Adipocyte (in vitro differentiated cells): Measurements from ENCODE around the gene USB1.

Experiments used
- DNase-seq: peaks from one replicate; pipeline ENCODE4 v3.0.0-alpha.2; 2015; ENCODE audit warnings: low read depth
- H3K27me3 ChIP-seq: replicated peaks from 2 replicates; pipeline ENCODE4 v1.7.0; 2013; ENCODE audit warnings: mild to moderate bottlenecking, low read length, moderate library complexity; ENCODE audit not compliant: control insufficient read depth, insufficient read depth
- H3K36me3 ChIP-seq: 2 replicates; pipeline ENCODE4 v1.7.0; 2013; ENCODE audit warnings: low read length, mild to moderate bottlenecking, moderate library complexity; ENCODE audit not compliant: control insufficient read depth, insufficient read depth, severe bottlenecking
- H3K4me1 ChIP-seq: 2 replicates; pipeline ENCODE4 v1.7.0; 2013; ENCODE audit warnings: mild to moderate bottlenecking, low read length, moderate library complexity; ENCODE audit not compliant: control insufficient read depth, insufficient read depth
- H3K4me3 ChIP-seq: 2 replicates; pipeline ENCODE4 v1.7.0; 2013; ENCODE audit warnings: mild to moderate bottlenecking, low read length, moderate library complexity
- H3K9ac ChIP-seq: 2 replicates; pipeline ENCODE4 v1.7.0; 2013; ENCODE audit warnings: mild to moderate bottlenecking, low read length, moderate library complexity
- H3K9me3 ChIP-seq: 2 replicates; pipeline ENCODE4 v1.7.0; 2013; ENCODE audit warnings: mild to moderate bottlenecking, low read length, moderate library complexity; ENCODE audit not compliant: control insufficient read depth

Gene USB1

DNA sequence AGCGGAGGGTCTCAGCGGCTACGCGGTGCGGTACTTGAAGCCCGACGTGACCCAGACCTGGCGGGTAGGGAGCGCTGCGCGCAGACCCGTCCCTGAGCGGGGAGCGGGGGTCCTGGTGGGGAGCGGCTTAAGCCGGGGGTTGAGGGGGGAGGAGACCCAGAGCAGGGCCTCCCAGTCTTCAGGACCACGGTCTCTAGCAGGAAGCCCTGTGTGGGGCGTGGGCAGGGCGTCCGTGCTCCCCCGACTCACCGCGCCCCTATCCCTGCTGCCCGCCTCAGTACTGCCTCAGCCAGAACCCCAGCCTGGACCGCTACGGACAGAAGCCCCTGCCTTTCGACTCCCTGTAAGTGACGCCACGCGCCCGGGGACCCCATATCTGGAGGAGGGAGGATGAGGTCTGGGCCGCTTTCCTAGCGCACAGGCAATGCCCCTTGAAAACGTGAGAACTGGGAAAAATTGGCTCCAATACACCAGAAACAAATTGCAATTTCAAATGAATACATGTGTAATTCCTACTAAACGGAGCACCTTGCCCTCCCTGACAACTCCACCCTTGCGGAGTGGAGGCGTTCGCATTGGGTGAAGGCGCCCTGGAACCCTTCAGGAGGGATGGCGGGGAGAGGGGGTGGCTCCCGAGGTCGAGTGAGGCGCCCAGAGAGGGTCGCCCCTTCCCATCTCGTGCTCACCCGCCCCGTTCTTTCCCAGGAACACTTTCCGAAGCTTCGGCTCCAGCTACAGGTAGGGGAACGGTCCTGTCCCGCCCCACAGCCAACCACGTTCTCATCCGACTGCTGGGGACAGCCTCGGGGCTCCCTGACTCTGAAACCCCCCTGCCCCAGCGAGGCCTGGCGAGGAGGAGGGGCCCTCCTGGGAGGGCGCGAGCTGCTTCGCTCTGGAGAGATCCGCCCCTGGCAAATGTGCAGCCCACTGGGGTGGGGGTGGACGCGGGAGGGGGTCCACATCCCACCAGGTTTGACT is 15.7 kb upstream of the USB1 start:
- H3K9me3 ChIP-seq: no peaks in the 10 kb centered on the region
- no peak overlapping the region for H3K9ac ChIP-seq
- no peak overlapping the region for H3K4me3 ChIP-seq
- peaks cover 54% of the 10 kb centered on the region for H3K27me3 ChIP-seq
- H3K36me3 ChIP-seq: no peaks in the 10 kb centered on the region
- H3K4me1 ChIP-seq: no peaks in the 10 kb centered on the region
- peak; percentile 12 for DNase-seq

DNA sequence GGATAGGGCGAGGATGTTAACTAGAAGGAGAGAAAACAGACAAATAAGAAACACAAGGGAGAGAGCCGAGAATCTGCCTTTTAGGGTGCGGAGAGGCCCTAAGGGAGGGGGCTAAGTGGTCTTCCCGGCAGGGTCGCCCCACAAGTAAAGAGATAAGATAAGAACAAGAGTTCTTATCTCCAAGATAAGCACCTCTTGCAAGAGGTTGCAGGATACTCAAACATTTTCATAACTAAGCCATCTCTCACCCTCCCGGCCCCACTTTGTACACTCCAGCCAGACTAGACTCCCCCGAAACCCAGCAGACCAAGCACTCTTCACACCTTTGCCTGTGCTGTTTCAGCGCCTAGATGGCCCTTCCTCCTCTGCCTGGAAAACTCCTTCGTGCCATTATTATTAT is 15.0 kb upstream of the USB1 start:
- H3K9ac ChIP-seq: no peak overlapping the region
- no peak for DNase-seq
- H3K36me3 ChIP-seq: no peaks in the 10 kb centered on the region
- H3K9me3 ChIP-seq: no peaks in the 10 kb centered on the region
- H3K27me3 ChIP-seq: peaks cover 57% of the 10 kb centered on the region
- H3K4me1 ChIP-seq: no peaks in the 10 kb centered on the region
- no peak overlapping the region for H3K4me3 ChIP-seq

DNA sequence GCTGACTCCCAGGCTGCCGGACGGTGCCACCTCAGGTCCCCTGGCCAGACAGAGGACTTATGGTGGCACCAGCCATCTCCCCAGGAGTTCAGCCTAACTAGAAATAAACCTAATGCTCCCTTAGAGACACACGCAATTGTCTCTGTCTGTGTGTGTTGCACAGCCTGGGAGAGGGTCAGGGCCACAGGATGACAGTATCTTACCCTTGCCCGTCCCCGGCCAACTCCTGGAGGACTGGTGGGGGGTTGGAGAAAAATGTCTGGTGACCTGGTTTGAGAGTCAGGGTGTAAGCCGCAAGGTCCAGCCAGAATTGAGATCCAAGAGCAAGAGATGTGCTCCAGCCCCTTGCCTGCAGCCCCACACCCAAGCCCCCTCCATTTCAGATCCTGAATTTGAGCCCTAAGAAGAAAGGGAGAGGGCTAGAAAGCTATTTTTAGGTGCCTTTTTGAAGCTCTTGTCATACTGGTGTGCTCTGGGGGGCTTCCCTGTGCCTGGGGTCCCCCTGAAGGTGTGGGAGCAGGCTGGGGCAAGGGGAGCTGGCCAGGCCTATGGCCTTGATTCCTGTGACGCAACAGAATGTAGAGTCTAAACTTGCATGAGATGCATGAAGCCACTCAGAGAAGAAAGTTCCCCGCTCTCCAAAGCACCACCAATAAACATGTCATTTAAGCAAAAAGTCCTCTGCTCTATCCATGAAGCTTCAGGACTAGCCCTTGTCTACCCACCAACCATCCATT is 13.6 kb upstream of the USB1 start:
- Histone ChIP-seq H3K27me3 (peaks cover 47% of the 10 kb centered on the region), H3K4me3 (no peak overlapping the region), H3K4me1 (no peaks in the 10 kb centered on the region), H3K9me3 (no peaks in the 10 kb centered on the region), H3K9ac (no peak overlapping the region), H3K36me3 (no peaks in the 10 kb centered on the region)
- DNase-seq: no peak

DNA sequence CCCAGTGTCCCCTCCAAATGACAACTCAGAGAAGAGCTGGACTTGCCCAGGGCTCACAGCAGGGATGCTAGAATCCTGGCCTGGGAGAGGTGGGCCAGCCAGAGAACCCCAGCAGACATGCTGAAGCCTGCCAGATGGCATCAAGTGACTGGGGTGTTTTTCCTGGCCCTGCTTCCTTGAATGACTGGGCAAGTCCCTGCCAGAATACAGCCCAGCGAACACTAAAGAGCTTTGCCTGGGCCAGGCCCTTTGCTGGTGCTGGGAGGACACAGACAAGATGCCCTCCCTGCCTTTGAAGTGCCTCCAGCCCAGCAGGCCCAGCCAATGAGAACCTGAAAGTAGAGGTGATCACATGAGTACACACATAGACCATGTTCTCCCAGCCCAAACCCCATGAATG is 12.3 kb upstream of the USB1 start:
- Histone ChIP-seq H3K4me1 (no peaks in the 10 kb centered on the region), H3K9ac (no peak overlapping the region), H3K27me3 (peaks cover 44% of the 10 kb centered on the region), H3K36me3 (peaks cover 2% of the 10 kb centered on the region), H3K4me3 (no peak overlapping the region), H3K9me3 (no peaks in the 10 kb centered on the region)
- DNase-seq: no peak

DNA sequence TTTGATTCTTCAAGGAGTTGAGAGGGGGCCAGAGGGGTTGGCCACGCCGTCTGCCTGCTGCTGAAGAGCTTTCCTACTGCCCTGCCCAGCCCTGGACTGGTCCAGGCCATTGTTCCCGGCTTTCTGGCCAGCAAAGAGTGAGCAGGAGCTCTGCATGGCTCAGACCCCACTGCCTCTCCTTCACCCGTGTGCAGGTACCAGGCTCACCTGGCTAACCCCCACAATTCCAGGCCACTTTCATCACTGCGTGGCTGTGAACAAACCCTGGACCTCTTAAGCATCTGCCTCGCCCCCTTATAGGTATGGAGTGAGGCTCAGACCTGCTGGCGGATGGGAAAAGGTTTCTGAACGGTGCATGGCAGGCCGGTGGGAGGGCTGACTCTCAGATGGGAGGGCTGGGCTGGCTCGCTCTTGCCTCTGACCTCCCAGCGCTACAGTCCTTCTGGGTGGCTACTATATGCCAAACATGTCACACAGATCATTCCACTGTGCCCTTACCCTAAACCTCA is 9.6 kb upstream of the USB1 start:
- DNase-seq: no peak
- peaks cover 12% of the 10 kb centered on the region for H3K36me3 ChIP-seq
- H3K4me1 ChIP-seq: no peaks in the 10 kb centered on the region
- H3K9ac ChIP-seq: no peak overlapping the region
- H3K4me3 ChIP-seq: no peak overlapping the region
- H3K9me3 ChIP-seq: no peaks in the 10 kb centered on the region
- H3K27me3 ChIP-seq: peaks cover 24% of the 10 kb centered on the region

DNA sequence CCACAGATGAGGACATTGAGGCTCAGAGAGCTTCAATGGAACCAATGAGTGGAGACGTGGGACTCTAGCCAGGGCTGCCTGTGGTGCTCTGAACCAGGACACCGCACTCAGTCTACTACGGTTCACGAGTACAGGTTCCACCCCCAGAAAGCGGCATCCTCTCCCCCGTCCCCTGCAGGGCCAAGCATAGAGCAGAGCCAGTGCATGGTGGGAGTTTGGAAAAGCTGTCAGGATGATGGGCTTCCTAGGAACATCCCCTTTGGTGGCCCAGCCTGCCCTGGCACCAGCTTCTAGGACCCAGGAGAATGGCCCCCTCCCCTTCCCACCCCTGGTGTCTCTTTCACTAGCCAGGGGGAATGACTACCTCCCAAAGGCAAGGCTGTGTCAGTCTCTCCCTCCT is 9.1 kb upstream of the USB1 start:
- Histone ChIP-seq H3K9me3 (no peaks in the 10 kb centered on the region), H3K4me3 (no peak overlapping the region), H3K27me3 (peaks cover 20% of the 10 kb centered on the region), H3K4me1 (no peaks in the 10 kb centered on the region), H3K9ac (no peak overlapping the region), H3K36me3 (peaks cover 17% of the 10 kb centered on the region)
- DNase-seq: no peak

DNA sequence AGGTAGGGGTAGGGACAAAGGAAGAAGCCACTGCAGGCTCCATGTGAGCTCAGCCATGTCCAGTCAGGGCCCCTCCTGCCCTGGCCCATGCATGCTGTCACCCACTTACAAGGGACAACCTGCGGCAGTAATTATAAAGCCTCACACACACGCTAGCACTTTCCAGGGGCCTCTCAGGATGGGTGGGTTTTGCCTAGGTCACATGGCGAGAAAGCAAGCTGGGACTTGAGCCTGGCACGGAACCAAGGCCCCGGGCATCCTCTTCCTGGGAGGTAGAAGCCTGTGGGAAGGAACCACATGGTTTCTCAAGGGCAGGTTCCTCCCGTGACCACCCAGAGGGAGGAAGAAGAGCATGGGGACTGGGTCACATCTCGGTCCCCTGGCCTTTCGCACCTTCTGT is 7.8 kb upstream of the USB1 start:
- no peaks in the 10 kb centered on the region for H3K9me3 ChIP-seq
- DNase-seq: no peak
- peaks cover 29% of the 10 kb centered on the region for H3K36me3 ChIP-seq
- H3K4me3 ChIP-seq: no peak overlapping the region
- no peaks in the 10 kb centered on the region for H3K4me1 ChIP-seq
- peaks cover 8% of the 10 kb centered on the region for H3K27me3 ChIP-seq
- no peak overlapping the region for H3K9ac ChIP-seq

DNA sequence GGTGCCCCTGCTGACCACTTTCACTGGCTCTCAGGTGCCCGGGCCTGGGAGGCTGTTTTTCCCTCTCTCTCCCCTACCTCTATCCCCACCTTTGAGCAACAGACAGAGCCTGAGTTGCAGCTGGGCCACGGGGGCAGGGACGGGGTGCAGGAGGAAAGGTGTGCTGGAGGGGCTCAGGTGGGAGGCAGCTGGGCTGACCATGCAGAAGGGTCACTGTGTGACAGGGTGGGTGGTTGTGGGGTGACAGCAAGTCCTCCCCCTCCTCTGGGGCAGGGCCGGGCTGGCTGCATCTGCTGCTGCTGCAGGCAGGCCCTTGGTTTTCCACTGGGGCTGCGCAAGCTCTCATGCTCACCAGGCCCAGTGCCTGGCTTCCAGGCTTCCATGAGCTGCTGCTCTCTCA is 7.3 kb upstream of the USB1 start:
- no peak for DNase-seq
- no peaks in the 10 kb centered on the region for H3K9me3 ChIP-seq
- no peak overlapping the region for H3K4me3 ChIP-seq
- no peak overlapping the region for H3K9ac ChIP-seq
- H3K36me3 ChIP-seq: peaks cover 29% of the 10 kb centered on the region
- H3K27me3 ChIP-seq: peaks cover 8% of the 10 kb centered on the region
- H3K4me1 ChIP-seq: peaks cover 3% of the 10 kb centered on the region

DNA sequence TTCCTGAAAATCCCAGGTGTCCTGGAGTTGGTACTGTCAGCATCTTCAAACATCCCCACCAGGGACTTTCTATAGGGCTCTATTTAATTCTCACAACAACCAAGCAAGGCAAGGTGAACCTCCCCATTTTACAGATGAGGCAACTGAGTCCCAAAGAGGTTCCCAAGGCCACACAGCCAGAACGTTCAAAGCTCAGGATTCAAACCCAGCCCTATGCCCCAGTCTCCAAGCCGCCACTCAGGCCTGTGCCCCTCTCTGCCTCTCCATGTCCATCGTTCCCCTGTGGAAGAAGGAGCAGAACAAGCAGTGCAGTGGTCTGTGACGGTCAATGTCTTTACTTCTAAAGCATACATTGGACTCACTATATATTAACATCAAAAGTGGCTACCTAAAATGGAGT is 6.8 kb upstream of the USB1 start:
- Histone ChIP-seq H3K4me3 (no peak overlapping the region), H3K36me3 (peaks cover 29% of the 10 kb centered on the region), H3K4me1 (peaks cover 8% of the 10 kb centered on the region), H3K9ac (no peak overlapping the region), H3K27me3 (peaks cover 8% of the 10 kb centered on the region), H3K9me3 (no peaks in the 10 kb centered on the region)
- DNase-seq: no peak

DNA sequence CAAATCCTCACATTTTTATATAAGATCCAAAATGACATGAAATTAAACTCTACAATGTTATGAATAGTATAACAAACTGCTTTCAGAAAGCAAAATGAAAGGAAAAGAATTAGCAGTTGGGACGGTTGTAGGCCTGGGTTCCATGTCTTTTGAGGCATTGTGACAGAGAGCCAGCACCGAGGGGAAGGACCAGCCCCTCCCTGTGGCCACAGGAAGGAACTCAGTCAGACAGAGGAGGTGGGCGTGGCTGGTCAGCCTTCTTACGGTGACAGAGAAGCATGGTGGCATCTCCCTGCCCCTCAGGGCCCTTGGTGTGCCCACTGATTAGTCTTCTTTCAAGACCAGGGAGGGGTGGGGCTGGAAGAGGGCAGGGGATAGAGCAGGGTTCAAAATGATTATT is 6.4 kb upstream of the USB1 start:
- peaks cover 8% of the 10 kb centered on the region for H3K27me3 ChIP-seq
- DNase-seq: peak; percentile 40
- H3K4me1 ChIP-seq: peaks cover 12% of the 10 kb centered on the region
- H3K36me3 ChIP-seq: peaks cover 29% of the 10 kb centered on the region
- H3K4me3 ChIP-seq: no peak overlapping the region
- no peak overlapping the region for H3K9ac ChIP-seq
- no peaks in the 10 kb centered on the region for H3K9me3 ChIP-seq

DNA sequence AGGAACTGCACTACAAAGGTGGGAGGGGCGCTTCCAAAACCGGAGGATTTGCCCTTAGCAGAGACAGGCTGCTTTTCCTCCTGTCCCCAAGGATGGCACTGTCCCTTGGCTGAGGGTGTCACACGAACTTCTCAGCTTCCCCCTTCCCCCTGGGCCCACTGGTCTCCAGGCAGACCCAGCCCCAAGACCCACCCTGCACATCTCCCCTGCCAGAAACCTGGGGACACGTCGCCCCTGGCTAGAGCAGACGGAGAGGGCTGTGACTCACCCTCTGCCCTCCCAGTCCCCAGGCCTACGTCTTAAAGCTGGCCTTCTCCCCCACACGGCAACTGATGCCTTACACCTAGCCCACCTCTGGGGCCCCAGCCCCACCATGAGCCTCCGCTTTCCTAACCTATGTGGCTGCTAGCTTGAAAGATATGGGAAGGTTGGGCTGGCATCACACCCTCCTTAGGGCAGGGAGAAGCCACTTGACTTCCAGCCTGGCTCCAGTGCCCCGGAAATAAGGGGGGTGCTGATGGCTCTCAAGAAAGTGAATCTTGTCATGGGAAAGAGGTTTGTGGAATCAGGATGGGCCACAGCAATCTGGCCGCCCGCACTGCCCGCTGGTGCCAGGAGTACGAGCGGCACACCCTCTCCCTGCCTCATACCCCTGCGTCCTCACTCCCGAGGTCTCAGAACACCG is 5.3 kb upstream of the USB1 start:
- Histone ChIP-seq H3K27me3 (no peaks in the 10 kb centered on the region), H3K4me1 (peaks cover 13% of the 10 kb centered on the region), H3K9me3 (no peaks in the 10 kb centered on the region), H3K4me3 (no peak overlapping the region), H3K36me3 (peaks cover 29% of the 10 kb centered on the region), H3K9ac (no peak overlapping the region)
- no peak for DNase-seq
